Psoas muscle (tissue), 8 donors: ENCODE data around the gene OAS1. TPM values are rescaled to one million over a fixed set of nuclear protein-coding genes. Genes with fewer than 3 reads are reported as not detected.
"Not testable (repeated sequence)": the region's sequence is repeated elsewhere in the genome, so short reads cannot be mapped to it uniquely, and the experiment has no call there.

ENCODE experiments used
- ATAC-seq, 4 donors: fragments of 200-7000 bp; cut with Tn5 transposase; one replicate each; pipeline ENCODE4 v1.9.1; 2020; ENCODE audit warnings: moderate library complexity in 3 of 4, mild to moderate bottlenecking in 2 of 4
- DNase-seq, 2 donors: peaks; one replicate each; pipeline ENCODE4 v3.0.0-alpha.2; 2020
- H3K27ac ChIP-seq: fragments of 200-600 bp; one replicate; pipeline ENCODE4 v1.8.0; 2022
- H3K27me3 ChIP-seq, 3 donors: fragments of 200-600 bp in 1 of 3; one replicate each; pipeline versions ENCODE4 v1.6.1 to v1.8.0; 2013 to 2022; ENCODE audit warnings: low read length in 2 of 3, mild to moderate bottlenecking in 2 of 3, moderate library complexity in 1 of 3; ENCODE audit not compliant: insufficient read depth in 3 of 3
- H3K36me3 ChIP-seq, 2 donors: fragments of 200-600 bp in 1 of 2; one replicate each; pipeline versions ENCODE4 v1.6.1 to v1.8.0; 2013 to 2022; ENCODE audit warnings: low read depth in 1 of 2, mild to moderate bottlenecking in 1 of 2, moderate library complexity in 1 of 2; ENCODE audit not compliant: insufficient read depth in 1 of 2
- H3K4me1 ChIP-seq: fragments of 200-600 bp; one replicate; pipeline ENCODE4 v1.8.0; 2022
- H3K4me3 ChIP-seq: fragments of 200-600 bp; one replicate; pipeline ENCODE4 v1.8.0; 2022; ENCODE audit warnings: mild to moderate bottlenecking
- H3K9me3 ChIP-seq: fragments of 200-600 bp; one replicate; pipeline ENCODE4 v1.8.0; 2022
- CTCF ChIP-seq: fragments of 200-600 bp; IDR thresholded peaks from one replicate; pipeline ENCODE4 v1.8.0; 2022; ENCODE audit warnings: antibody characterized with exemption
- WGBS, 3 donors: extraction: QIAGEN DNeasy Blood & Tissue Kit; methylation state at CpG; one replicate each; pipeline versions ENCODE4 v1.1.6 to v1.1.7; 2013; 5-methylcytosine and 5-hydroxymethylcytosine counted together
- intact Hi-C, 2 donors: fragments of 100-400 bp; cut with DNase I; formaldehyde crosslinking; loops; one replicate each; pipeline versions ENCODE4 v1.11.0 to v1.14.2; 2022
- polyA plus RNA-seq, 3 donors: library from polyadenylated mRNA; stranded (reverse); fragments of 200-250 nt; gene quantifications; one replicate each; pipeline ENCODE4 v1.2.3, GENCODE V29; 2013
- total RNA-seq, 4 donors: library from RNA; stranded (reverse); fragmentation: NEBNext Ultra II Directional in 2 of 4; extraction: Animal tissue kit (Norgen Biotek cat#: 25700) in 2 of 4; gene quantifications; one replicate each; pipeline versions ENCODE4 v1.2.1 to v1.2.4, GENCODE V29; 2021 to 2023
- donor health status: healthy with polysubstance abuse.
- donor health status: DM: no; HTN: no; CAD: no; lungs with moderate emphysema.
- donor health status: Bipolar disorder and iron deficiency.
- donor health status: healthy.
- donor health status: DM: yes; HTN: yes; CAD: no.
- donor health status: DM: no; HTN: no; CAD: no.
- donor health status: DM: no; HTN: no; CAD: no.
- donor health status: DM: yes; HTN: yes; CAD: no.

OAS1 gene
- total and polyA plus RNA-seq, 7 donors: 0.45 to 3.7 (median 2.2) TPM

GRCh38 chr12:112907415-112908157 lies 824 bp downstream of the OAS1 start:
- WGBS, 3 donors: 68 to 72% (median 72%) methylated on average over 7 of the region's 7 CpGs
- H3K4me1 ChIP-seq: no peaks in the 10 kb centered on the region
- H3K27me3 ChIP-seq: no peaks in the 10 kb centered on the region
- intact Hi-C loops: loop anchor here in 1 of 2 donors (10.0 kb wide), 1 partner anchor 127 kb away; no protein-coding TSS in a partner anchor
- H3K36me3 ChIP-seq: no peaks in the 10 kb centered on the region
- TF ChIP-seq CTCF: no peak
- no peak for ATAC-seq
- peaks cover 5% of the 10 kb centered on the region for H3K9me3 ChIP-seq
- peak overlapping the region; percentile 61 for H3K4me3 ChIP-seq
- no peak for DNase-seq
- no peak overlapping the region for H3K27ac ChIP-seq

- H3K4me3 ChIP-seq: peak overlapping the region; percentile 61
- no peak for DNase-seq
Observed at GRCh38 chr12:112908548-112908947, 1.8 kb downstream of the OAS1 start.

GRCh38 chr12:112909693-112910092 lies 2.9 kb downstream of the OAS1 start:
- ATAC-seq: no peak
- Histone ChIP-seq H3K36me3 (no peaks in the 10 kb centered on the region), H3K4me3 (no peak overlapping the region), H3K9me3 (peaks cover 18% of the 10 kb centered on the region), H3K27ac (no peak overlapping the region), H3K4me1 (no peaks in the 10 kb centered on the region), H3K27me3 (no peaks in the 10 kb centered on the region)
- no peak for TF ChIP-seq CTCF
- WGBS, 3 donors: 95 to 96% (median 95%) methylated on average over 4 of the region's 4 CpGs
- intact Hi-C loops: loop anchor here in 1 of 2 donors (10.0 kb wide), 1 partner anchor 125 kb away; no protein-coding TSS in a partner anchor
- DNase-seq: no peak

More at GRCh38 chr12:112908548-112908947, 1.8 kb downstream of the OAS1 start:
- no peaks in the 10 kb centered on the region for H3K4me1 ChIP-seq
- ATAC-seq: no peak
- H3K9me3 ChIP-seq: peaks cover 14% of the 10 kb centered on the region
- H3K27ac ChIP-seq: no peak overlapping the region
- TF ChIP-seq CTCF: no peak
- no peaks in the 10 kb centered on the region for H3K27me3 ChIP-seq
- WGBS, 3 donors: 42 to 47% (median 45%) methylated on average over 12 of the region's 12 CpGs
- intact Hi-C loops: loop anchor here in 1 of 2 donors (10.0 kb wide), 1 partner anchor 126 kb away; no protein-coding TSS in a partner anchor
- no peaks in the 10 kb centered on the region for H3K36me3 ChIP-seq

GRCh38 chr12:112913038-112913688 lies 6.4 kb downstream of the OAS1 start:
- Histone ChIP-seq H3K36me3 (no peaks in the 10 kb centered on the region), H3K4me1 (no peaks in the 10 kb centered on the region), H3K27ac (no peak overlapping the region), H3K27me3 (no peaks in the 10 kb centered on the region), H3K9me3 (peaks cover 18% of the 10 kb centered on the region), H3K4me3 (no peak overlapping the region)
- ATAC-seq: no peak
- TF ChIP-seq CTCF: no peak
- no peak for DNase-seq
- intact Hi-C loops: no loop called here
- 90 to 98% (median 95%) methylated on average over 1 of the region's 1 CpG for WGBS, 3 donors

GRCh38 chr12:112913888-112914287 lies 7.1 kb downstream of the OAS1 start:
- 96 to 100% (median 98%) methylated on average over 2 of the region's 2 CpGs for WGBS, 3 donors
- H3K27me3 ChIP-seq, ATAC-seq, intact Hi-C loops, DNase-seq, H3K4me1 ChIP-seq, H3K27ac ChIP-seq, H3K4me3 ChIP-seq, H3K36me3 ChIP-seq: not testable (repeated sequence)
- H3K9me3 ChIP-seq: peaks cover 18% of the 10 kb centered on the region
